HCT116 (cell line): Measurements from ENCODE around the gene AP1AR. TPM values are rescaled to one million over a fixed set of nuclear protein-coding genes. Genes with fewer than 3 reads are reported as not detected.

Experiments used
- ATAC-seq: fragments of 200-7000 bp; cut with Tn5 transposase; 2 replicates; pipeline ENCODE4 v1.9.1; 2020; ENCODE audit warnings: mild to moderate bottlenecking, moderate library complexity
- BruUV-seq: library from RNA; stranded (reverse); fragments of 400-500 nt; replicated peaks from 2 replicates; lab custom pipeline; 2021; lab: Mats Ljungman, UMichigan
- CTCF ChIA-PET: fragments of 300-600 bp; sonication (Branson Sonifier 250); formaldehyde crosslinking; loops from one replicate; lab custom pipeline; 2021; ENCODE audit warnings: antibody characterized with exemption; lab: Charles Lee
- POLR2A ChIA-PET: fragments of 300-600, 350-600 bp; sonication (Branson Sonifier 250); formaldehyde crosslinking; loops from one replicate; lab custom pipeline; 2021; ENCODE audit warnings: antibody characterized with exemption; lab: Charles Lee
- RAD21 ChIA-PET, 2 experiments: fragments of 300-600 bp; sonication (Branson Sonifier 250); formaldehyde crosslinking; loops; one replicate each; lab custom pipeline; 2023; ENCODE audit warnings: low total read pairs in 2 of 2; ENCODE audit not compliant: uncharacterized antibody in 2 of 2, unreplicated experiment in 2 of 2, low non-redundant PET in 1 of 2; lab: Charles Lee
- DNase-seq: peaks from one replicate; pipeline ENCODE4 v3.0.0-alpha.2; 2010; ENCODE audit warnings: low read depth, low spot score
- H2AFZ ChIP-seq: fragments of 200-600 bp; shearing (Covaris generic), sonication (generic); 2 replicates; pipeline ENCODE4 v1.6.1; 2017; ENCODE audit warnings: low read depth, mixed run types, mixed read lengths, antibody characterized with exemption, low read length; ENCODE audit not compliant: poor library complexity, severe bottlenecking
- H3K27ac ChIP-seq: 2 replicates; pipeline ENCODE4 v1.5.1; 2012; ENCODE audit warnings: low read depth, low read length
- H3K27me3 ChIP-seq: fragments of 200-600 bp; sonication (generic); 2 replicates; pipeline ENCODE4 v1.6.1; 2016; ENCODE audit warnings: mixed run types, low read length, mixed read lengths; ENCODE audit not compliant: insufficient read depth
- H3K36me3 ChIP-seq, 2 experiments: fragments of 200-500 bp in 1 of 2; fragments of 200-600 bp in 1 of 2; sonication (Bioruptor generic) in 1 of 2; sonication (generic) in 1 of 2; 2 replicates each; pipeline versions ENCODE4 v1.5.1 to v1.6.1; 2014 to 2016; ENCODE audit warnings: low read length in 2 of 2, inconsistent platforms in 1 of 2, mixed read lengths in 1 of 2, mixed run types in 1 of 2; ENCODE audit not compliant: insufficient read depth in 2 of 2, control insufficient read depth in 1 of 2
- H3K4me1 ChIP-seq, 2 experiments: fragments of 200-600 bp in 1 of 2; sonication (generic) in 1 of 2; 2 replicates each; pipeline versions ENCODE4 v1.5.1 to v1.6.1; 2012 to 2017; ENCODE audit warnings: low read length in 2 of 2, inconsistent platforms in 1 of 2, mild to moderate bottlenecking in 1 of 2, mixed read lengths in 1 of 2, mixed run types in 1 of 2, moderate library complexity in 1 of 2; ENCODE audit not compliant: insufficient read depth in 2 of 2, control insufficient read depth in 1 of 2
- H3K4me2 ChIP-seq: fragments of 200-600 bp; sonication (generic); 2 replicates; pipeline ENCODE4 v1.6.1; 2017; ENCODE audit warnings: mixed run types, low read length, mixed read lengths
- H3K4me3 ChIP-seq, 2 experiments: fragments of 200-600 bp in 1 of 2; sonication (generic) in 1 of 2; replicated peaks in 1 of 2; 2 replicates each; pipeline ENCODE4 v1.5.1; 2011 to 2016; ENCODE audit warnings: low read length in 2 of 2, control low read depth in 1 of 2, low read depth in 1 of 2, mild to moderate bottlenecking in 1 of 2, mixed read lengths in 1 of 2, mixed run types in 1 of 2
- H3K79me2 ChIP-seq: fragments of 200-600 bp; sonication (generic); 2 replicates; pipeline ENCODE4 v1.6.1; 2017; ENCODE audit warnings: mild to moderate bottlenecking, mixed run types, low read length, moderate library complexity, mixed read lengths; ENCODE audit not compliant: insufficient read depth
- H3K9ac ChIP-seq: fragments of 200-600 bp; sonication (generic); 2 replicates; pipeline ENCODE4 v1.6.1; 2016; ENCODE audit warnings: low read length, mixed read lengths
- H3K9me2 ChIP-seq: fragments of 200-600 bp; sonication (generic), shearing (Covaris generic); 2 replicates; pipeline ENCODE4 v1.6.1; 2017; ENCODE audit warnings: mixed run types, mild to moderate bottlenecking, moderate library complexity; ENCODE audit not compliant: insufficient read depth
- H3K9me3 ChIP-seq, 2 experiments: fragments of 200-500 bp in 1 of 2; fragments of 200-600 bp in 1 of 2; sonication (Bioruptor generic) in 1 of 2; sonication (generic) in 1 of 2; 2 replicates each; pipeline ENCODE4 v1.6.1; 2014 to 2017; ENCODE audit warnings: low read length in 2 of 2, mixed read lengths in 2 of 2, inconsistent platforms in 1 of 2, low read depth in 1 of 2, mild to moderate bottlenecking in 1 of 2, mixed run types in 1 of 2, moderate library complexity in 1 of 2; ENCODE audit not compliant: control insufficient read depth in 1 of 2, insufficient read depth in 1 of 2
- H4K20me1 ChIP-seq: fragments of 200-600 bp; sonication (generic), shearing (Covaris generic); 2 replicates; pipeline ENCODE4 v1.6.1; 2017; ENCODE audit warnings: mixed run types, mild to moderate bottlenecking, moderate library complexity; ENCODE audit not compliant: insufficient read depth
- CEBPB ChIP-seq: IDR thresholded peaks from 2 replicates; pipeline ENCODE4 v1.6.1; 2012; ENCODE audit warnings: low read depth
- EZH2 ChIP-seq: fragments of 200-600 bp; sonication (generic); IDR thresholded peaks from 2 replicates; pipeline ENCODE4 v1.6.1; 2017; ENCODE audit warnings: antibody characterized with exemption, mixed run types
- REST ChIP-seq: IDR thresholded peaks from 2 replicates; pipeline ENCODE4 v1.6.1; 2012; ENCODE audit warnings: low read depth
- SP1 ChIP-seq: IDR thresholded peaks from 2 replicates; pipeline ENCODE4 v1.6.1; 2012; ENCODE audit warnings: low read depth
- SRF ChIP-seq: IDR thresholded peaks from 2 replicates; pipeline ENCODE4 v1.6.1; 2012; ENCODE audit warnings: low read depth
- ZNF274 ChIP-seq: fragments of 200-500 bp; sonication (Bioruptor generic); IDR thresholded peaks from 2 replicates; pipeline ENCODE4 v1.6.1; 2014; ENCODE audit warnings: mild to moderate bottlenecking, low read depth, low read length, inconsistent platforms
- intact Hi-C: fragments of 100-400 bp; cut with micrococcal nuclease; formaldehyde crosslinking; loops from 2 replicates; pipeline ENCODE4 v1.10.0; 2022
- total RNA-seq: library from RNA; stranded (reverse); gene quantifications from one replicate; pipeline ENCODE4 v1.2.1, GENCODE V29; 2021; ENCODE audit not compliant: unreplicated experiment
- TF ChIP-seq, protein P1 (sequence below), 3 experiments: fragments of 200-600 bp in 1 of 3; sonication (generic) in 1 of 3; IDR thresholded peaks in 2 of 3; conservative IDR thresholded peaks in 1 of 3; 2 replicates each; pipeline ENCODE4 v1.5.1; 2012 to 2017; ENCODE audit warnings: low read depth in 2 of 3, low read length in 2 of 3, antibody characterized with exemption in 1 of 3, borderline replicate concordance in 1 of 3, control low read depth in 1 of 3, mild to moderate bottlenecking in 1 of 3, mixed read lengths in 1 of 3, mixed run types in 1 of 3, moderate library complexity in 1 of 3; ENCODE audit not compliant: insufficient read depth in 1 of 3

AP1AR gene
- total RNA-seq, 1 experiment from 2014 or later = 56.7 TPM

DNA sequence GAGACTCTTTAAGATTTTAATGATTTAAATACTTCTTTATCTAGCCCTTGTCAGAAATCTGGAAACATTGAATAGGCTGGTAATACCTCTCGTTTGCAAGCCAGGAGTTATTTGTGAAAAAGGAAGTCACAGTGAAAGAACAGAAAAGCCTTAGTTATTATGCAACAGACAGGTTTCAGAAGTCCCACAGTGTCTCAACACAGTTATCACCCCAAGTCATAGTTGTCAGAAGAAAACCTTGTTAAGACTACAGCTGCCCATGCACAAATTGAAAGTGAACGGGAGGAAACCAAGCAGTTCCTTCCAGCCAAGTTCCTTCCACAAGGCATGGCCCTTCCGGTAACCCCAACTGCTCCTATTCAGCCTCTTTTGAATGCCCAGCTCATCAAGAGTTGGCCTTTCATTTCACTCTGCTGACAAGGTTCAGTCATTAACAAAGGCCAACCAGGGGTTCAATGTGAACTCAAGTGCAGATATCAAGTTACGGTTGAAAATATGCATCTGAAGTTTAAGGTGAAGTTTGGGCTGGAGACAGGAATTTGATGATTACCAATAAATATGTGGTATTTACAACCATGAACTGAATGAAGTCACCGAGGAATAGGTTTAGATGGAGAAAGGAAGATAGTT lies 81.1 kb downstream of the AP1AR start:
- POLR2A ChIA-PET = no interaction called here
- no peak for DNase-seq
- RAD21 ChIA-PET = no interaction called here

More for the DNA sequence above, 81.1 kb downstream of the AP1AR start:
- intact Hi-C loops = no loop called here
- Histone ChIP-seq H3K27ac (no peak overlapping the region), H3K36me3 (no peaks in the 10 kb centered on the region), H4K20me1 (no peaks in the 10 kb centered on the region), H3K79me2 (no peaks in the 10 kb centered on the region), H3K9me2 (no peaks in the 10 kb centered on the region), H3K4me2 (no peak overlapping the region), H2AFZ (no peak overlapping the region), H3K9me3 (no peaks in the 10 kb centered on the region), H3K27me3 (no peaks in the 10 kb centered on the region), H3K4me1 (no peaks in the 10 kb centered on the region; a peak in 1 of 4 replicates), H3K9ac (no peak overlapping the region), H3K4me3 (no peak overlapping the region)
- TF ChIP-seq REST = no peak
- TF ChIP-seq, protein P1, sequence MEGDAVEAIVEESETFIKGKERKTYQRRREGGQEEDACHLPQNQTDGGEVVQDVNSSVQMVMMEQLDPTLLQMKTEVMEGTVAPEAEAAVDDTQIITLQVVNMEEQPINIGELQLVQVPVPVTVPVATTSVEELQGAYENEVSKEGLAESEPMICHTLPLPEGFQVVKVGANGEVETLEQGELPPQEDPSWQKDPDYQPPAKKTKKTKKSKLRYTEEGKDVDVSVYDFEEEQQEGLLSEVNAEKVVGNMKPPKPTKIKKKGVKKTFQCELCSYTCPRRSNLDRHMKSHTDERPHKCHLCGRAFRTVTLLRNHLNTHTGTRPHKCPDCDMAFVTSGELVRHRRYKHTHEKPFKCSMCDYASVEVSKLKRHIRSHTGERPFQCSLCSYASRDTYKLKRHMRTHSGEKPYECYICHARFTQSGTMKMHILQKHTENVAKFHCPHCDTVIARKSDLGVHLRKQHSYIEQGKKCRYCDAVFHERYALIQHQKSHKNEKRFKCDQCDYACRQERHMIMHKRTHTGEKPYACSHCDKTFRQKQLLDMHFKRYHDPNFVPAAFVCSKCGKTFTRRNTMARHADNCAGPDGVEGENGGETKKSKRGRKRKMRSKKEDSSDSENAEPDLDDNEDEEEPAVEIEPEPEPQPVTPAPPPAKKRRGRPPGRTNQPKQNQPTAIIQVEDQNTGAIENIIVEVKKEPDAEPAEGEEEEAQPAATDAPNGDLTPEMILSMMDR (IDR thresholded peaks at IDR 0.05 in 2 of 3, conservative IDR thresholded peaks at IDR 0.05 in 1 of 3; ENCODE audit: borderline replicate concordance in 1 of 3, insufficient read depth in 1 of 3, low read depth in 2 of 3, low read length in 2 of 3) = no peak
- TF ChIP-seq EZH2 = no peak
- no peak for TF ChIP-seq SP1
- TF ChIP-seq ZNF274 = no peak
- TF ChIP-seq CEBPB = no peak
- no peak for TF ChIP-seq SRF
- no peak for ATAC-seq
- CTCF ChIA-PET = no interaction called here
- BruUV-seq = no TSS peak
